Activated CD8-positive, alpha-beta memory T cell treated with anti-CD3 and anti-CD28 coated beads, Interleukin-2, amount 50 U/mL, for 1 hour (primary cell): ENCODE data around the gene RALGPS1.

Experiments
- DNase-seq: peaks from one replicate; pipeline ENCODE4 v3.0.0-alpha.2; 2020; ENCODE audit errors: extremely low read depth

The RALGPS1 gene

DNA sequence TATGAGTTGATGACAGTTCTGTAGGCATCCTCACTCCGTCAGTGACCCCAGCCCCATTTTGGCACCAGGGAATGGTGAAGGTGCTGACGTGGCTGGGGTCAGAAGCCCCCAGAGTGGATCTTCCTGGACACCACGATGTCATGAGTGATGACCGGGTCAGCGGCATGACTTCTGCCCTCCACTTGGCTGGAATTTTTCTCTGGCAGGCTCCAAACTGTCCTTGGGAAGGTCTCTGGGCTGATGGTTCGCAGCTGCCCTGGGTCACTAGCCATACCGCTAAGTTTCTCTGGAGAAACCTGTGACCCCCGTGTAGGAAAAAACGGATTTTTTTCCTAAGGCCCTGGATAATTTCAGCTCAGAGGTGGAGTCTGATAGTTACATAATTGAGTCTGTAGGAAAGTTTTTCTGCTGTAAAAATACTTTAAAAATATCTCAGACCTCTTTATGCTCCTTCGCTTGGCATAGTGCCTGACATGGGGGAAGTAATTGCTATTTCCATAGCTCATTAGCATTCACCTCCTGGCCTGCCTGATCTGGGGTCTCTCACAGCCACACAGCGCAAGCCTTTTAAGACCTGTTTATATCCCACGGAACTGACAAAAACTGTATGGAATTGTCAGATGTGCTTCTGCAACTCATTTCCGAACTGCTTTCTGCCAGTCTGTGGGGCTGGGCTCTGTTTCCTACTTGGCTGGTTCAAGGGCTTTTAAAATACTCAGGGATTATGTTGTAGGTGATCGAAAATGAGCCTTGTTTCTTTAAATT, 138.7 kb downstream of the RALGPS1 start:
- DNase-seq: no peak

DNA sequence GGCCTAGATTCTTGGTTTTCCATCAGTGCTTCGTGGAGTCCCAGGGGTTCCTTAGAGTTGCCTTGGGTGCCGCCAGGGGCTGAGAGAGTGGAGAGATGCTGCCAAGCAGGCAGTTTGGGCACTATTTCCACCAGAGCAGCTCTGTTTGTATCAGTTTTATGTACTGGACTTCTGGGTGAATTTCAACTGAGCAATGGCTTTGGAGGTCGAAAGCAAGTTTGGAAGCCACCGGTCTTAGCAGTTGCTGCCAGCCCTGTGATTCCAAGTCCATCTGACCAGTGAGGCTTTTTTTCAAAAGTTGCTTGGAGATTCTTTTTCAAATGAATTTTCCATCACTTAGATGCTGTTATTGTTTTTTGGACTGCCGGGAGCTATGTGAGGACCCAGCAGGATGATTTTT, 139.4 kb downstream of the RALGPS1 start:
- no peak for DNase-seq

DNA sequence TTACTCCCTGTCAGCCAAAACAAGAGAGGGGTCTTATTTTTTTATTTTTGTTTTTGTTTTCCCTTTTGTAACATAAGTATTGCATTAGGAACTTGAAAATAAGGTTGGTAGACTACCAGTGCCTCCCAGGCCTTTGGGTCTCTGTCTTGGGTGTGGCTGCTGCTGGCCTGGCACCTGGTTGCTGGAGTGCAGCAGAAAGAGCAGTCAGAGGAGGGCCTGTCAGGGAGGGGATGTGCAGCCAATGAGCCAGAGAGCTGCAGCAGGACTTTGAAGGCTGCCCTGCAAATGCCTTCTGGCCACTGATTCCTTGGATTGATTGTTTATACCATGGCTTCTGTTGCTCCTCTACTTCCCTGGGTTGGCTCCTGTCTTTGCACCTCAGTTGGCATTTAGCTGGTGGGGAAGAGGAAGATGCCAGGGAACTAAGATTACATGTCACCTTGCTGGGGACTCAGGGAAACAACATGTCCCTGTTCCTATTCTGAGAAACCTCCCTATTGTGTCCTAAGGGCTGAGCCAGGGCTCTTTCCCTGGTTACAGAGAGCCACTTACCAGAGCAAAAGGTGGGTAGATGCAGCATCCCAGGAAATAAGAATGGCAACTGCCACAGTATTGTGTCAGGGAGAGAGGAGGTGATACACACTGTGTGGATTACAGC, 141.3 kb downstream of the RALGPS1 start:
- no peak for DNase-seq

DNA sequence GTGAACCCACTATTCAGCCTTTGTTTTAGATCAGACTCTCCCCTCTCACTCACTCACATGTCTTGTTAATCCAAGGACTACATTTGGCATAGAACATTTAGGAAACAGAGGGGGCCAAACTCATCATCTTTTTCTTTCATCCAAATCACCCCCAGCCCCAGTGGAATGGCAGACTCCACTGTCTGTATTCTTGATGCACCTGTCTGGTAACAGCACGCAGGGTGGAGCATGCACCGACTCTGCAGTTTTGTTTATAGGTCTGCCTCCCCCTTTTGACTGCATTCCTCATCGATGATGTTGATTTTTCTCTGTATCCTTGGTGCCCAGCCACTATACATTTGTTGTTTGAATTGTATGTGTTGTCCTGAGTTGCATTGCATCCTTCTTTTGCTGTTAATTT, 141.9 kb downstream of the RALGPS1 start:
- DNase-seq: no peak

DNA sequence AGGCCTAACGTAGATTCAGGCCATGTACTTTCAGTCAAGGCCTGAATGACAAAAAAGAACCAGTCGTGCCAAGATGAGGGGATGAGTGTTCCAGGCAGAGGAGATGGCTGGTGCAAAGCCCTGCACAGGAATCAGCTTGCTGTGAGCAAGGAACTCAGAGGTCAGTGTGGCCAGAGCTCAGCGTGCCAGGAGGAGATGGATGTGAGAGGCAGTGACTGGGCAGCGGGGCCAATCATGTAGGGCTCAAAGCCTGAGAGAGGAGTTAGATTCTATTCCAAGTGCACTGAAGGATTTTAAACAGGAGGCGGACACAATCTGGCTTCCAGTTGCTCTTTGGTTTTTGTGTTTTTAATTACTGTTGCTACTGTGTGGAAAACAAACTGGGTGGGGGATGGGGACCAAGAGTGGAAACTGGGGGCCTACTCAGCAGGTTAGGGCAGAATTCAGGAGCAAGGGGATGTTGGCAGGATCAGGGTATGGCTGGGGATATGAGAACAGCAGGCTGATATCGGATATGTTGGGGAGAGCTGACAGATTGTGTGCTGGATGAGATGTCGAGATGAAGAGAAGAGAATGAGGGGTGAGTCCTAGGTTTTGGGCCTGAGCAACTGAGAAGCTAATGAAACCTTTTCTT, 143.5 kb downstream of the RALGPS1 start:
- DNase-seq: no peak

DNA sequence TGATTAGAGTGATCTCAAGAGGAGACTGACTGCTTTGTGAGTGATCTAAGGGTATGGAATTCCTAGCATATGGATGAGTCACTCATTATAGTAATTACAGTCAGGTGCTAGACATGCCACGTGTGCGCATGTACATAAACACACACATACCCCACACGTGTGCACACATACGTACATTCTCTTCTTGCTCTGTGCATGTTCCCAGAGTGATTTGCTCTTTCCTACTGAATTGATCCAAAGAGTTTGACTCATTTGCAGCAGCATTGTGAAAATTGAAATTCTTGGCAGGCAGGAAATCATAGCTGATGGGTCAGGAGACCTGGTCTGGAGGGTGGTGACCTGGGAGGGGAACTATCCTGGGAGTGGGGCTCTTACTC, 144.1 kb downstream of the RALGPS1 start:
- DNase-seq: no peak

DNA sequence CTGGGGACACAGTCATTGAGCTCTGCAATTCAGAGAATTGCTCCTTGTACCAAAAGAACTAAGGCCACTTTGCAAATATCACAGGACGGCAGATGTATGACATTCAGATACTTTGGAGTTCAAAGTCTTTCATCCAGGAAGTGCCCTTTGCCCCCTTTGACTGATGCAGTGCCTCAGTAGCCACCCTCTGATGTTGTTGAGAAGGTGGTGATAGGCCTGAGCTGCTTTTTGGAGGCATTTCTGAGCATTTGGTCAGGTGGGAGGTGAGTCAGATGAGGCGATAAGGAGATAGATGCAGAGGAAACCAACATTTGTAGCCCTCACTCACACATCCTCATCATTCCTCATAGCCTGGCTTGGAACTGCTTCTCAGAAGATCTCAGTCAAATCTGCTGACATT, 144.4 kb downstream of the RALGPS1 start:
- no peak for DNase-seq

DNA sequence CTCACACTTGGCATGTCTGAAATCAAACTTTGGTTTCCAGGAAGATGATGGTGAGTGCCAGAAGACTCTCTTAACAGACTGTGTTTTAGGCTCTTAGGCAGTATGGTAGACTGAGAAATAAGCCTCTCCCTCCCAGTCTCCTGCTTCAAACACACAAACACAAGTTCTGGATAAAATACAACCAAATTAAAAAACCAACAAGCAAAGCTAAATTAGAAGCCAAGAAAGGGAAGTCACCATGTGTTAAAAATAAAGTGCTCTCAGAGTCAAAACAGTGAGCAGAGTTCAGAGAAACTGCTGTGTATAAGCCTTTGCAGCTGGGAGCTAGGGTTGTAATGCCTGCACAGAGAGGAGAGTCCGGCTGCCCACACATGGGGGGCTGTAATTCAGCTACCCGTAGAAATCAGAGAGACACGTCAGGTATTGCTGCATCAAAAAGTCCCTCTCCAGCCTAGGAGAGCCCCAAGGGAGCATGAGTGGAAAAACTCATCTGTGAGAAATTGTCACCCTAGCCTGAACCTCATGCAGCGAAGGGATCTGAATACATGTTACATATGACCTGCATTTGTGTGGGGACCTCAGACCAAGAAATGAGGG, 145.3 kb downstream of the RALGPS1 start:
- DNase-seq: no peak

DNA sequence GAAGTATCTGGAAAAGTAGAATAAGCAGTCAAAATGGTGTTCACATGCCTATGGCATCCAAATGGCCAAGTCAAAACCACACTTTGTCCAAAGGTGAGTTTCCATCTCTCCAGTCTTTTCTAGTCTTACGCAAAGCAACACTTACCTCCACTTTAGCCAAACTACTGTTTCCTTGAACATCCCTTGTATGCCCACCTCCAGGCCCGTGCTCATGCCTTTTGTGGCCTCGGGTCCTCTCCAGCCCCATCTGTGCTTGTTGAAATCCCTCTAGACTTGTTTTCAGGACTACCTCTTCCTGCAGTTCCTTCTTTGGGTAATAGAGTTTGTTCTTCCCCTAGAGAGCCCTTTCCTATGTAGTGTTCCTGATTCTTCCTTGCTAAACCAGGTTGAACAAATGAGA, 146.8 kb downstream of the RALGPS1 start:
- no peak for DNase-seq

DNA sequence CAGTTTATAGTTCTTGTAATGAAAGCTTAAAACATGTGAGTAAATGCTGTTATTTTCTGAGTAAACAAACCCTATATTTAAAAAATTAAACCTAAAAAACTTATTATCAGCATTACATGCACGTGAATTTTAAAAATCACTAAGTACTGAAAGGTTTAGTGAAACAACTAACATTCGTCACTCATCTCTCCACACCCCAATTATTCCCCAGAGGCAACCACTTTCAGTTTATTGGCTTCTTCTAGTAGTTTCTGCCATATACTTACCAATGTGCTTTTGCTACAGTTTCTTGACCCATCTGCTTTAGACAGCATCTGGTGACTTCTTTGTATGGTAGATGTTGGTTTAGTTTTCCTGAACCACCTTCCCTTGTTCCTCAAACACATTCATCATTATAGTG, 149.8 kb downstream of the RALGPS1 start:
- no peak for DNase-seq

DNA sequence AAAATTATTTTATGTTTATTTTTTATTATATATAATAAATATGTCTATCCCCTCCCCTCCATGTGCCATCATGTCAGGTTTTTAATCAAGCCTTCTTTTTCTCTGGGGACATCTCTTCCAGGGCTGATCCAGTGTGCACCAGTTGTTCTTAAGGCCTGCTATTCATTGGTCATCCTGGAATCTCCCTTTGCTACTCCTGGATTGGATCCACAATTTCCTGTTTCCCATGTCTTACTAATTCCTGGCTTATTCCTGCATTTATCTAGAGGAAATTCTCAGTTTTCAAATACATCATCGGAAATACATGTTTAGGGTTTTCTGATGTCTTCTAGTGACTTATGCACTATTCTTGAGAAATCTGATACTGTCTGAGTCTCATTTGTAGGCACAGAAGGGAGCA, 151.0 kb downstream of the RALGPS1 start:
- DNase-seq: no peak

DNA sequence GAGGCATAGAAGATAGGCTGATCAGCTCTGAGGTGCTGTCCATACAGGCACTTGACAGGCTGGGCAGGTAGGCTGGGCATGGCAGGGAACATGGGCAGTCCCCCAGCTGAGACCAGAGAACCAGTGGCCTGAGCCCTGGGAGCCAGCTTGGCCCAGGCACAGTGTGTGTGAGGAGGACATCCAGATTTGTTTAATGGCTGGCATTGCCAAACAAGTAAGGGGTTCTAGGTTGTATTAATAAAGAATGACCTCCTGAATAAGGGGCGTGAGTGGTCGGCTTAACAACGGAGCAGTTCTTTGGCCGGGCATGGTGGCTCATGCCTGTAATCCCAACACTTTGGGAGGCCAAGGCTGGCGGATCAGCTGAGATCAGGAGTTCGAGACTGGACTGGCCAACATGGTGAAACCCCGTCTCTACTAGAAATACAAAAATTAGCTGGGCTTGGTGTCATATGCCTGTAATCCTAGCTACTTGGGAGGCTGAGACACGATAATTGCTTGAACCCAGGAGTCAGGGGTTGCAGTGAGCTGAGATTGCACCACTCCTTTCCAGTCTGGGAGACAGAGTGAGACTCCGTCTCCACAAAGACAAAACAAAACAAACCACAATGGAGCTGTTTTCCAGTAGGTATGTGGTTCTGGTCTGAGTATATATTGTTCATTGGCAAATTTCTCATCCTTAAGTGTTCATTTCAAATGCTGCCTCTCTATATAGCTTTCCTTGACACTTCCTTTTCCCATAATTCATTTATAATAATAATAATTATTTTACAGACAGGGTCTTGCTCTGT, 151.7 kb downstream of the RALGPS1 start:
- DNase-seq: no peak

DNA sequence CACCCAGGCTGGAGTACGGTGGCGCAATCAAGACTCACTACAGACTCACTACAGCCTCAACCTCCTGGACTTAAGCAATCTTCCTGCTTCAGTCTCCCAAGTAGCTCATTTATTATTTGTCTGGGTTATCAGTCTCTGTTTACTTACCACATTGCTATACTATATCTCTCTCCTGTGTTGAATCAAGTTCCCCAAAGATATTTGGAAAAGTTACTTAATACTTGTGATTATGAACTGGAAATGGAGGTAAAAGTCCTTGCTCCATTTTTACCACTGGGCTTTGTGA, 152.2 kb downstream of the RALGPS1 start:
- DNase-seq: no peak

DNA sequence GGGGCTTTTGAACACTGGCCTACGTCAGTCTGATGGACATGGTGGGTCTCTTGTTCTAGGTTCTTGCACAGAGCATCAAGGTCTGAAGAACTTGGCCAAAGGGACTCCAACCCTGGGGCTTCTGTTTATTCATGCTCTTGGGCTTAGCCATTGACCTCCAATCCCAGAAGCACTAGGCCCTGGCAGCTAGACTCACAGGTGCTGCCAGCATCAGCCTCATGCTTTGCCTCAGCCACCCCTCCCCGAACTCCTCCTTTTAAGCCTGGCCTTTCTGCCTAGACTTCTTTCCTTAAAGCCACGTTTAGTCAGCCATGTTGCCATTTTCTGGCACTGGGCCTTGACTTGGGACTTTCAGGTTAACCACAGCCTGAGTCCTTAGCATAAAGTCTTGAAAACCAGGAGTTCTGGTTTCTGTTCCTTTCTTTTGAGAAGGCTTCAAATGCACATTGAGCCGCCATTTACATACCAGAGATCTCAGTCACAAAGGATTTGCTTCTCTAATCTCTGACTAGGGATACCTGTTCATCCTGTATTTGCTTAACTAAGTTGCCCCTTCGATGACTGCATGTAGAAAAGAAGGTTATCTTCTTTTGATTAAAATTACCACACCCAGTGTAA, 153.1 kb downstream of the RALGPS1 start:
- DNase-seq: no peak

DNA sequence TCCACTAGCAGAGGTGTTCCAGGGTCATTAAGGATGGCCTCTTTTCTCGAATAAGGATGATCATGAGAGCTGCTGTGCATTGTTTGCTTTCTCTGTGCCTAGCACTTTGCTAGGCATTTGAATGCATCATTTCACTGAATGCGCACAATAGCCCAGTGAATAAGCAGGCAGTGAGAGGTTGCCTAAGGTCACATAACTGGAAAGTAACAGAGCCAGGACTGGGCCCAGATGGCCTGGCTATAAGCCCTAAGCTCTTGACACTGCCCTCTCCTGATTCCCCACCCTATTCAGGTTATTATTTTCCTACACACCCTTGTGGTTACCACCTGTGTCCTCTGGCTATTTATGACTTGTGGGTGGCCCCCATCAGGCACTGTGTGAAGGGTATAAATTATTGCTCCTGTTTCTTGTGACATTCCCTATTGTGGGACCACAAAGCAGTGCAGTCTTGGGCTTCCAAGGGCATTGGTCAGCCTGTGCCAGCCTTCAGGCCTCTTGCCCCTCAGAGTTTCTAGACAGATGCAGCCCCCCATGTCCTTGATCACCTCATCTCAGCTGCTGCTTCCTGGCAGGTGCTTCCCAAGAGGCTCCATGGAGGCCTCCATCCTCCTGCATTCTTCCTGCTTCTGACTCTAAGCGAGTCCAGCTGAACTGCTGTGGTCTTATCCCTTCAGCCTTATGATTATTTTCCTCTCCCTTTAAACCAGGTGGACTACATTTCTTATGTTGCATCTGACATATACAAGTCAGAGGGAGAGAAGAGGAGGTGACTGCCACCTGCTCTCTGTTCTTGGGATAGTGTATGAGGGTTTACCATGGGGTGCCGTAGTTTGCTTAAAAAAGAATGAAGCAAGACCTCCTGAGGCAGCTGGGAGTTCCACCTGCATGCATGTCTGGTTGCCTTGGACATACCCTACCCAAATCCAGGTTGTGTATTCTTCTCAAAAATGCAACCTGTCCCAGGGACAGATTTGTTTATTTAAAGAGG, 160.3 kb downstream of the RALGPS1 start:
- no peak for DNase-seq

DNA sequence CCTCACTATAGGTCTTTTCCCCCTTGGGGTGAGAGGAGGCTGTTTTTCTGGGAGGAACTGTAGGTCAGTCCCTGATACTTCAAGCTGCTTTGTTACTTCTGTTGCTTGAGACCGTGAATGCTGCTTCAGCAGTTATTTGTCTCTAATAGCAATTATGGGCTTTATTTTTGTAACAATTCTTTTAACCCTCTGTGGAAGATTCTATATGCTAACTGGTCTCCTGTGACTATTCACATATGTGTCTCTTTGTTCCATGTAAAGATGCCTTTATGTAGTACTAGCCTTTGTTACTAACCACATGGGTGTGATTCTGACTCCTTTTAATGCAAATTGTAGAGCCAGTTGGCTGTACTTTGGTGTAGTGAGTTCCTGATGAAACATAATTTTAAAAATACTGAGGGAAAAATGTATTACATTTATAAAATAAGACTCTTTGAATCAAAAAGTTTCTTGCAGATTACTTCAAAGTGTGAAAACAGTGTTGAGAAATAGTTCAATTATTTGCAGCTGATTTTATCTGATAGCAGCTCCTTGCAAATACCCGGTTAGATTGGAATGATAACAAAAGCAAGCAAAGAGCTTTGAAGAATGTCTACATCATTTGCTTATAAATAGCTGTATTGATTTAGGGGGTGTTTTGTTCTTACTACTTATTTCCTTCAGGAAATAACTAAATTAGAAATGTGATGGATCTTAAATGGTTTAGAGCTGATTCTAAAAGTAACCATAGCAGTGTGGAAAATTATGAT, 161.2 kb downstream of the RALGPS1 start:
- no peak for DNase-seq

DNA sequence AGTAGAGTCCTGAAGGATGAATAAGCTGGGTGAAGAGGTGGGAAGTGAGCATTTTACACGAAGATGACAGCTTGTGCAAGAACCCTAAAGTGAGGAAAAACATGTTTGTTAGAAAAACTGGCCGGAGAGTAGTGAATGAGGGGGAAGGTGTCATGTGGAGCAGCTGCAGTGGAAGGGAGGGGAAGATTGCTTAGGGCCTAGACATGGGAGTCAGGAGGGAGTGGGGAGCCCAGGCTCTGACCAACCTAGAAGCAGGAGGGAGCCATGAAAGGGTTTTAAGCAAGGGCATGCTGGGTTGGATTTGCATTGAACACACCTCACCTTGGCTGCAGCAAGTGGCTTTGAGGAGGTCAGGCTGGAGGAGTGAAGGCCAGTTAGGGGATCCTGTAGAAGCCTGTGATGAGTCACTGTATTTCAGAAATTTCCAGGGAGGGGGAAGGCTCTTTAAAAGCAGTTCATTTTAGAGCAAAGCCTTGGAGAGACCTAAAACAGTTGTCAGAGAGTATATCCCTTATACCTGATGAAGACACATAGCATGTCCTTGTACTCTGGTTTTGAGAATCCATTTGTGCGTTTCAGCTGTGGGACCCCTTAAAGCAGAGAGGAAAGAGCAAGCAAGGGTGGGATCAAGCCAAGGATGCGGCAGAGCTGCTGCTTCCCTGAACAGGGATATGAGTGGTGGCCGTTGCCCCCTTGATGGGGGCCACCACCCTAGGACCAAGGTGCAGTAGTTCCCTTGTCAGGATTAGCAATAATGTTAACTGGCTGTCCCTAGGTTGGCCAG, 162.5 kb downstream of the RALGPS1 start:
- no peak for DNase-seq

DNA sequence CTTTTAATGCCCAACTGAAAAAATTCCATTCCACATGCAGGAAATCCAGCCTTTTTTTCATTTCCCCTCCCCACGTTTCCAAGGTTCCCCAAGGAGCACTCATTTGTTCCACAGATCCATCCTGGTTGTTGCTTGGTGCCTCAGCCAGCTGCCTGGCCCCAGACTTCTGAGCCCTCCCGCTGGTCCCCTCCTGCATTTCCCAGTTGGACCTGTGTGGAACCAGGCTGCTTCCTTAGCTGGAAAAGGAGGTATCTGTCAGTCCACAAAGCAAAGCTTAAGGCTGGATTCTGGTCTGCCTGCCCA, 163.0 kb downstream of the RALGPS1 start:
- DNase-seq: no peak

DNA sequence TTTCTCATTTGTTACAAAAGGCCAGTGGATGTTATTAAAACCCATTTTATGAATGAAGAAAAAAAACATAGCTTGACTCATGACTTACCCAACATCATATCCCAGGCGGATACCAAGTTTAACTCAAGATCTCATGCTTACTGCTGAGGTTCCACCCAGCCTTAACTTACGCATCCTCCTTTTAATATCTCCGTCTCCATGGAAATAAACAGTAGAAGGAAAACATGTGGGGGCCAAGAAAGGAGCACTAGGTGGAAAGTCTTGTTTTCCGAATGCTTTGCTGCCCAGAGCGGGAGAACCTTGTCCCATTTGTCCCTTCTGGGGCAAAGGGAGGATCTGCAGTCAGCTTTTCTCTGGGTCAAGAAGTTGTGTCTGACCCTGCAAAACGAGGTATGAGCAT, 163.8 kb downstream of the RALGPS1 start:
- no peak for DNase-seq
